ENCODE data around the gene ZAR1. TPM values are rescaled to one million over a fixed set of nuclear protein-coding genes. Genes with fewer than 3 reads are reported as not detected.

Gene ZAR1
- total RNA-seq, 2 experiments from 2014 or later = not detected

- no peak overlapping the region for H3K4me3 ChIP-seq (ENCODE audit: low read depth, low read length, poor library complexity, severe bottlenecking)
- no peaks in the 10 kb centered on the region for H3K36me3 ChIP-seq (ENCODE audit: insufficient read depth, low read length)
- H2AFZ ChIP-seq (ENCODE audit: low read length) = no peak overlapping the region
- no peaks in the 10 kb centered on the region for H4K20me1 ChIP-seq (ENCODE audit: insufficient read depth, low read length)
- H3K4me2 ChIP-seq (ENCODE audit: low read length) = no peak overlapping the region
- POLR2A ChIA-PET = no interaction called here
- TF ChIP-seq CTCF (conservative IDR thresholded peaks at IDR 0.05; ENCODE audit: low read length) (no peak), EZH2phosphoT487 (IDR thresholded peaks at IDR 0.05; ENCODE audit: borderline replicate concordance, low read depth, low read length) (no peak)
- no peak overlapping the region for H3K27ac ChIP-seq (ENCODE audit: low read depth, low read length, poor library complexity, severe bottlenecking)
- no TSS peak for BruUV-seq (replicated peaks)
- H3K9me2 ChIP-seq (ENCODE audit: insufficient read depth, low read length) = no peaks in the 10 kb centered on the region
- intact Hi-C loops (cut with micrococcal nuclease; ENCODE audit: unreplicated experiment) = no loop called here
- H3K79me2 ChIP-seq (ENCODE audit: insufficient read depth, low read depth, low read length) = no peaks in the 10 kb centered on the region
- H3K9me3 ChIP-seq (ENCODE audit: low read length) = no peaks in the 10 kb centered on the region
- H3K4me1 ChIP-seq (ENCODE audit: insufficient read depth, low read length, poor library complexity, severe bottlenecking) = no peaks in the 10 kb centered on the region
- CTCF ChIA-PET (ENCODE audit: unreplicated experiment) = no interaction called here
- DNase-seq (ENCODE audit: low spot score) = no peak
Measured at GRCh38 chr4:48490680-48491513, 845 bp downstream of the ZAR1 start.

- POLR2A ChIA-PET = interaction anchor here (1.5 kb wide), 1 partner anchor 9 kb away, joined by 5 read pairs; no protein-coding TSS in a partner anchor
- no peak overlapping the region for H3K4me2 ChIP-seq (ENCODE audit: low read length)
- no peaks in the 10 kb centered on the region for H3K9me3 ChIP-seq (ENCODE audit: low read length)
- TF ChIP-seq CTCF (conservative IDR thresholded peaks at IDR 0.05; ENCODE audit: low read length) = no peak
- TF ChIP-seq EZH2phosphoT487 (IDR thresholded peaks at IDR 0.05; ENCODE audit: borderline replicate concordance, low read depth, low read length) = no peak
- BruUV-seq (replicated peaks) = no TSS peak
- no peak overlapping the region for H3K4me3 ChIP-seq (ENCODE audit: low read depth, low read length, poor library complexity, severe bottlenecking)
- H3K36me3 ChIP-seq (ENCODE audit: insufficient read depth, low read length) = no peaks in the 10 kb centered on the region
- no peaks in the 10 kb centered on the region for H3K79me2 ChIP-seq (ENCODE audit: insufficient read depth, low read depth, low read length)
- H3K4me1 ChIP-seq (ENCODE audit: insufficient read depth, low read length, poor library complexity, severe bottlenecking) = no peaks in the 10 kb centered on the region
- H2AFZ ChIP-seq (ENCODE audit: low read length) = no peak overlapping the region
- no peak overlapping the region for H3K27ac ChIP-seq (ENCODE audit: low read depth, low read length, poor library complexity, severe bottlenecking)
- CTCF ChIA-PET (ENCODE audit: unreplicated experiment) = no interaction called here
- DNase-seq (ENCODE audit: low spot score) = no peak
- intact Hi-C loops (cut with micrococcal nuclease; ENCODE audit: unreplicated experiment) = no loop called here
- H3K9me2 ChIP-seq (ENCODE audit: insufficient read depth, low read length) = no peaks in the 10 kb centered on the region
- H4K20me1 ChIP-seq (ENCODE audit: insufficient read depth, low read length) = no peaks in the 10 kb centered on the region
Measured at GRCh38 chr4:48491514-48492176, 1.6 kb downstream of the ZAR1 start.
